NCI-H187 (cell line): ENCODE results near the gene IPO9.

Experiments
- DNase-seq, 2 experiments: peaks; one replicate each; lab custom pipeline; 2025; lab: John Stamatoyannopoulos, UW

Gene IPO9

DNA sequence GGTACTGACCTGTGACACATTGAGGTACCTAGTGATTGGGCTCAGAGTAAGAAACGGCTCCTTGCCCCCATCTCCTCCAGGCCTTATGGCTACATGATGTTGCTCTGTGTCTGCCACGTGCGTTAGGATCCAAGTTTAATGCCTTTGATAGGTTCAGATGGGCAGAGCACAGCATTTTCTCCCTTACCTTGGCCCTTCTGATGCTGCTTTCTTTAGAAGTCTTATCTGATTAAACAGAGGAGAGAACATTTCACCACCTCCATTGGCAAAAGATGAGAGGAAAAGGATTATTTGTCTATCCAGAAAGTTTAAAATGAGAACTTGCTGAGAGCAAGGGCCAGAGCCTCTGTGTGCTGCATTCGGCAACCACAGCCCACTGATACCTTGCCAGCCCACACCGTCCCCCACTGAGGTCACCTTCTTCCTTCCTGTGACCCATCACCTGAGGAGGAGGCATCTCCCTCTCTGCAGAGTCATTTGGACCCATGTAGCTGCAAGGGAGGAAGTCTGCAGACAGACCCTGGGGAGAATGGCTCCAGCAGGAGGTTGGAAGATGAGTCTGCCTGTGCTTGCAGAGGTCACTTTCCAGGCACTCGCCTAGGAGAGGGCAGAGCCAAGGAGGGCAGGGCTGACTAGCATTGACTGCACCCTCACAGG lies 76.4 kb downstream of the IPO9 start:
- DNase-seq, result no peak

DNA sequence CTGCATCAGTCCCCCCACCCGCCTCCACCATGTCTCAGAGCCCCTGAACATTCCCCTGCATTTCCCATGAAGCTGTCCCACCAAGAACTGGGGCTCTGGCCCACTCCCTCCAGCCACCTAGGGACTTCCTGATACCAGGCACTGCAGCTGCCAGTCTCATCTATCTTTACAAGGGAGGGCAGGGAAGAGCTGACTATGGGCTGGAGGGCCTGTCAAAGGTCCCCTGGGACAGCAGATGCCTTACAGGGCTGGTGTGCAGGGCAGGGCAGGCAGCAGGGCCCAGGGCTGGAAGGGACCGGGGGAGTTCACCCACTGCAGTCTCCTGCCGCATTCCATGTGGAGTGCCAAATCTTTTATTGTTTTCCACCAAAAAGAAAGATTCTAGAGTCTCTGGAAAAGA lies 77.4 kb downstream of the IPO9 start:
- DNase-seq, result no peak

DNA sequence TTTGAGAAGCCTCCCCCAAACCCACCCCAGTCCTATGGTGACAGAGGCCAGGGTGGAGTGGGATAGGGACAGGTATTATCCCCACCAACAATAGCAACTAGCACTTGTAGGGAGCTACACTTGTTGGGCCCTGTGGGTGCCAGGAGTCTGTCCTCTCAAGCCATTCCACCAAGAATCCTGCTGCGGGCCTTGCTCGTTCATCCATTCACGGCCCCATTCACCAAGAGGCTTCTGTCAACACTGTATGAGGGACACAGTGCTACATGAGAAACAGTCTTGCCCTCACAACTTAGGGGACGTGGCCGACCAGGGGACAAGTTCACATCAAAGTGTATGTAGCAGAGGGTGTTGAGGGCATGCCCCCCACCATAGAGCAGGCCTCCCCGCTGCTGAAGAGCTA lies 78.7 kb downstream of the IPO9 start:
- DNase-seq, result no peak

DNA sequence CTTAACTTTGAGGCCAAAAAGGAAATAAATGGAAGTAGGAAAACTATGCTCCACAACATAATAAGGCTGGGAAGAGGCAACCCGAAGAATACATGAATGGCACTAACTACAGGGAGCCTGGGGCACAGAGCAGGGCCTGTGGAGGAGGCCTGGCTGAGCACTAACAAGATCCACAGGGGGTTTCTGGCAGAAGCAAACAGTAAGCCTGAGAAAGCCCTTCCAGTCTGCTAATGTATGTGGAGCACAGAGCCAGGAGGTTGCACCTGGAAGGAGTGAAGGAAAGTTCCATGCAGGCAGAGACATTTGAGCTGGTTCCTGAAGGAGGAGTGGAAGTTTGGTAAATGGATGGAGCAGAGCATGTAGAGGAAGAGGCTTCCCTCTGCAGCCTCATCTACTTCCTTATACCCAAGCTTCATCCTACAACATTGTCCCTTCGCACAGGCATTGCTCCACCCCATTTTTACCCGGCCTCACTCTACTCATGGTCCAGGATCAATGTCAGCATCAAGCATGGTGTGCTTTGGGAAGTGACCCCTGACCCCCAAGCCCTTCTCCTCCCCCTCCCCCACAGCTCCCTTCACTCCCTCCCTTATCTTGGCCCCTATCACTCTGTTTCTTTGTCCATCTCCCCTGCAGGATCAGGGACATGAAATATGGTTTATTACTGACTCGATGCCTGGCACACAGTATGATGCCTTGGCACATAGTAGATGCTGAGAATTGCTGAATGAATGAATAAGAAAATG lies 83.0 kb downstream of the IPO9 start:
- no peak for DNase-seq

DNA sequence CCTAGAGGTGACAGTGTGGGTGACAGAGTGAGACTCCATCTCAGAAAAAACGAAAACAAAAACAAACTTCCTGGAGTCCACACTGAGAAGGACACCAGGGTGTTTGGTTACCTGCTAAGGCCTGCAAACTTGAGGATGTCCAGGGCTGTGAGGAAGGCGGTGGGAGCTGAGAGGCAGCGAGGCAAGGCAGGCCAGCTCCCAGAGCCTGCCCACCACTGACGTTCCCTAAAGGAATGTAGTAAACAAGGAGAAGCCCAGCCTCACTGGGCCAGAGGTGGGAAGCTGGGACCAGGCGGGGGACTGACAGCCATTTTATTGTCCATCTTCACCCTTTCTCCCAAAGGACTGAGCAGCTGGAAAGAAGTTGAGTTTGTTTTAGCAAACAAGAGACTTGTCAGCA lies 83.9 kb downstream of the IPO9 start:
- DNase-seq, result no peak

DNA sequence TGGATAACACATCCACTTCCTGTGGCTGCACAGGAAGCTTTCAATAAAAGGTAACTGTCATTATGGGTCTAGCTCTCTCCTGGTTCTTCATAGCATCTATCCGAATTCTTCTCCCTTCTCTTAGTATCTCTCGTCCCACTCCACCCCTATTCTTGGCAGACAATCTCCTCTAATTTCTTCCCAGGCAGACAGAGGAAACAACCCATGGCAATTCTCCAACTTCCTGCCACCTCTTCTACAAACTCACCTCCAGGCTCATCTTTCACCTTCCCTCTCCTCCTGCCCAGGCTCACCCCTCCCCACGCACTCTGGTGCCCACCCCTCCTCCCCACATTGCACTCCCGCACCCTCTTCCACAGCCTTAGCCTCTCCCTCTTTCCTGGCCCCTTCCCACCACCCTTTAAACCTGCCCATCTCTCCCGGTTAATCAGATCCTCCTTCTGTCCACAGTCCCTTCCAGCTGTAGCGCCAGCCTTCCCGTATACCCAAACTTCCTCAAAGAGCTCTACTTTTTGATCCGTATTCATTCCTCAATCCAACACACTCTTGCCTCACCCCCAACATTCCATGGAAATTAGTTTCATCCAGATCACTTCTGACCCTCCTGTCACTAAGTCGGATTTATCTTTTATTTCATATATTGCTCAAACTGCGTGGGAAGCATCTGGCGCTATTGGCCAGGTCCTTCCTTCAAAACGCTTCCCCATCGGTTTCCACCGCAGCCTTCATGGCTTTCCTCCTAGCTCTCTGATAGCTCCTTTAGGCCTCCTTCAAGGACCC lies 85.7 kb downstream of the IPO9 start:
- DNase-seq, result no peak

DNA sequence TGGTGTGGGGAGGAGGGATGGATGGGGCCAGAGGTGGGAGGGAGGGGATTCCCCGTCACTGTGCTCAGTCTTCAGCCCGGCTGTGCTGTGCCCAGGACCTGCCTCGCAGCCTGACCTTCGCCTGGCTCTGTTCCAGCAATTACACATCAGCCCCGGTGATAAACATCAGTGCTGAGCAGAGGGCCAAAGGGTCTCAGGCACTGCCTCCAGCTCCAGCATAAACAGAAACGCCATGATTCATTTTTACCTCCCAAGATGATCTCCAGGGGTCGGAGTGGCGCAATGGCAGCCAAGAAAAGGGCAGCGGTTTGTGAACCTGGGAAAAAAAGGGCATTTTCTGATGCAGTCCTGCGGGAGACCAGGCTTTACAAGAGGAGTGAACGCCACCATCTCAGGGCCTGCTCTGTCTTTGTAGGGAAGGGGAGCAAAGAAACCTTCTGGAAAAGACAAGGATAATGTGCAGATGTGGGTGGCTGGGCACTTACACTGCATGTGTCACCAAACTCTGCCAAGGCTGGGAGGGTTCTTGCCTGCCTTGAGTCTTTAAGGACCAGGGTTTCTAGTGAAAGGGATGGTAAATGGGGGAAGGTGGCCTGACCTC lies 87.8 kb downstream of the IPO9 start:
- no peak for DNase-seq

DNA sequence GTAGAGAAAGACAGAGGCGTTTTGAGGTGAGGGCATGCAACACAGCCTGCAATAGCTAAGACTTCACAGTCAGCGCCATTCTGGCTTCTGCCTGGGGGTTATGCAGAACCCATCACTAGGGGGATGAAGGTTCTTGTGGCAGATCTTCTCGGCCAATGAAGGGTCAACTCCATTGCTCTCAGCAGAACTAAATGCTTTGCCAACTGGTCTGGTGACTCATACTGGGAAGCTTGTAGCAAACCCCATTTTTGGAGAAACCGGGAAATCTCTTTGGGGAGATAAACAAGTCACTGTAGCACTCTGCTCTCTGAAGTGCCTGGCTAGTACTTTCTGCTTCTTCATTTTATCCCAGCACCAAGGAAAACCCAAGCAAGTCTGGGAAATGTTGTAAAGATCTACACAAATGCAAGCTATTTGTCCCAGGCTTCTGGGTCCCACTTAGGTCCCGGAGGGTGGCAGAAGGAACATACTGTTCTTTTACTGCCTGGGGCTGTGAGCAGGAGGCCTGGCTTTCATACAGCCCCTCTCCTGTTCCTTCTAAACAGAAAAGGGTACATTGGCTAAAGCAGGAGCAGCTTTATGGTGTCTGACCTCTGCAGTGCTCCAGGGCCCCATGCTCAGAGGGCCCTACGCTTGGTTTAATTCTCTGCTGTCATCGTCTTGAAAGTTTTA lies 88.5 kb downstream of the IPO9 start:
- no peak for DNase-seq

DNA sequence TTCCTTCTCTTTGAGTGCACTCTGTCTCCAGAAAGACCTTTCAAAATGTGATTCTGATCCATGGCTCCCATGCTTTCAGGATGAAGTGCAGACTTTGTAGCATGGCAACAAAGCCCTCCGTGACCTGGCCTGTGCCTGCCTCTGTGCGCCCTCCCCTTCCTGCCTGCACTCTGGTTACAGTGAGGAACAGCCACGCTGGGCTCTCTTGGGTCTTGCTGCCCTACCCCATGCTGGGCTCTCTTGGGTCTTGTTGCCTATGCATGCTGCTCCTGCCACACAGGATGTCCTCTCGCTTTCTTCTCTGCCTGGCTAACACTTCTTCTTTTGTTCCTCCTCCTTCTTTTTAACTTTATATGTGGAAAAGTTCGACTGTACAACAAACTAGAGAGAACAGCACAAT lies 89.4 kb downstream of the IPO9 start:
- no peak for DNase-seq

DNA sequence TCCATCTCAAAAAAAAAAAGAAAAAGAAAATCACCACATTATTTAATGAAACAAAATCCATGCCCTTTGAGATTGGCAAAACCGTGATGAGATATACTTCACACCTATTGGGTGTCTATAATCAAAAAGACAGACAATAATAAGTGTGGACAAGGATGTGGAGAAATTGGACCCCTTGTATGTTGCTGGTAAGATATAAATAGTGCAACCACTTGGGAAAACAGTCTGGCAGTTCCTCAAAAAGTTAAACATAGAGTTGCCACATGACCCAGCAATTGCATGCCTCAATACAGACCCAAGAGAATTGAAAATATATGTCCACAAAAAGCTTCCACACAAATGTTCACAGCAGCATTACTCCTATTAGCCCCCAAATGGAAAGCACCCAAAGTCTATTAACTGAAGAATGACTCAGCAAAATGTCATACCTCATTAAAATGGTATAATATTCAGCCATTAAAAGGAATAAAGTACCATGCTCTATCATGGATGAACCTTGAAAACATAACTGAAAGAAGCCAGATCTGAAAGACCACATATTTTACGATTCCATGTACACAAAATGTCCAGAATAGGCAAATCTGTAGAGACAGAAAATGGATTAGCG lies 93.1 kb downstream of the IPO9 start:
- no peak for DNase-seq

DNA sequence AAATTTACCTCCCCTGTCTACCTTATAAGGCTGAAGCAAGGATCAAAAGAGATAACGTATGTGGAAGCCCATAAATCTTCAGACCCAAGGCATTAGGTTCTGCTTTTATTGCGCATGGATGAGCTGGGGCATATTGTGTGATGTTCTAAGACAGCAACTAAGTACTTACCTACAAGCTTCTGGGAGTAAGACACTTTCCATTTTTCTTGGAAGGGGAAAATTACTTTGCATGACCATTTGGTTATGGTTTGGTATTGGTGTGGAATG lies 96.3 kb downstream of the IPO9 start:
- DNase-seq, result no peak

DNA sequence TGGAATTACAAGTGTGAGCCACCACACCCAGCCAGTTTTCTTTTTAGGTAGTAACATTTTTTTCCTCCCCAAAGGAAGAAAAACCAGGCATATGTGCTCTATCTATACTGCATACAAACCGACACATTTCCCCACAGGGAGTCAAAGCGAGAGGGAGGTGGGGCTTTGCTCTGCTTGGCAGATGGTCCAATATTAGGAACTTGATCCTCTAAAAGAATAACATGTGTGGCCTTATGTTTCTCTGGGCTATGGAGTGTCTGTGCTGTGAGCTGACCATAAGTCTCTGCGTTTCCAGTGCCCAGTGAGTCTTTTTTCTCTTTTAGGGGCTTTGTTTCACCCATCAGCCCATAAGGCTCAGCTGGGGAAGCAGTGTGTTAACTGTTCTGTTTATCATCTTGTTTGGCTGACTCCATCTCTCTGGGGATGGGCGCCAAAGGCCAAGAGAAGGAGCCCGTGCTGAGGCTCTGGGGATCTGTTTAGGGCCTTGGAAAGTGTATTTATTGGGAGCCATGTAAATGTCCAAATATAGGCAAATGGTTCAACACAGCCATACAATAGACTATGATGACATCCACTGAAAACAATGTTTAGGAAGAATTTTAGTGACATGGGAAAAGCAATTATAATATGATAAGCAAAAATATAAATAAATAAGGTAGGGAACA lies 97.2 kb downstream of the IPO9 start:
- DNase-seq, result no peak

DNA sequence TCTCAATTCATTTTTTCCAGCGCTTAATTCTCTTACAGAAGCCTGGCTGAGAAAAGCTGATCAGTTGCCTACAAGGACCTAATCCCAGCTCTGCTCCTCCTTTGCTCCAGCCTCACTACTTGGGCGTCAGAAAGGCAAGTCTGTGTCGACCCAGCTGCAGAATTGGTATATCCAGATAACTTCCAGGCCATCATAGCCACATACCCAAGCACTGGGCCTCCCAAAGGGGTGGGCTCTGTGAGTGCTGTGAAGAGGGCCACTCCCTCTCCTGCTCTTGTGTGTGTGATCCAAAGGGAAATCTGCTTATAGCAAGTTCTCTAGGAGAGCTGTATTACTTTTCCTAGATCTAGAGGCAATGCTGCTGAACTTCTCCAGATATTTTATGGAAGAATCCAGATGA lies 99.3 kb downstream of the IPO9 start:
- DNase-seq, result no peak

DNA sequence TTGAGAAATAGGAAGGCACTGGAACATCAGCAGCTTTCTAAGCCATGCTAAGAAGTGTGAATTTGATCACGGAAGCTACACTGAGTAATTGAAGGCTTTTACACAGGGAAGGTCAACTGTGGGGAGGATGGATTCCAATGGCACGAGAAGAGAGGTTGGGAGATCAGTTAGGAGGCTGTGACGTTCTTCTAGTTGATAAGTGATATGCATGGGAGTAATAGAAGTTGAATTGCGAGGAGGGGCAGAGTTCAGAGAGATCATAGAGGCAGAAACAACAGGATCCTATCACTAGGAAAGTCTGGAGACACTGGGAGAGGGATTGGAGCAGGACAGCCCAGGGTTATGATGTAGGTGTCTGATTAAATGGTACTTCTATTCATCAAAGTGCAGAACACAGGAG lies 101.2 kb downstream of the IPO9 start:
- no peak for DNase-seq

DNA sequence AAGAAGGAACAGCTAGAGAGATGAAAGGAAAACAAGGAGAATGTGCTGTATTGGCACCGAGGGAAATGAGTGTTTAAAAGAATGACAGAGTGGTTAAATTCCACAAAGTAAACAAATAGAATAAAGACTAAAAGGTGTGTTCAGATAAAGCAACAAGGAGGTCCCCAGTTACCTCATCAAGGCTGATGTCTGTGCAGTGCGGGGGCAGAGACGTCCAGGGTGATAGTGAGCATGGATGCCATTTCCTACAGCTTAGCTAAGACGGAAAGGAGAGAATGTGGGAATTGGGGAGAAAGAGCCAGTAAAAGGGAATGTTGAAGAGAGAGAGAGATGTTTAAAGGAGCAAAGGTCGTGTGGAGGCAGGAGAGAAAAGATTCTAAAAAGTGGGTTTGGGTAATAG lies 101.8 kb downstream of the IPO9 start:
- no peak for DNase-seq
